ENCODE measurements around the gene LEMD2.

DNA sequence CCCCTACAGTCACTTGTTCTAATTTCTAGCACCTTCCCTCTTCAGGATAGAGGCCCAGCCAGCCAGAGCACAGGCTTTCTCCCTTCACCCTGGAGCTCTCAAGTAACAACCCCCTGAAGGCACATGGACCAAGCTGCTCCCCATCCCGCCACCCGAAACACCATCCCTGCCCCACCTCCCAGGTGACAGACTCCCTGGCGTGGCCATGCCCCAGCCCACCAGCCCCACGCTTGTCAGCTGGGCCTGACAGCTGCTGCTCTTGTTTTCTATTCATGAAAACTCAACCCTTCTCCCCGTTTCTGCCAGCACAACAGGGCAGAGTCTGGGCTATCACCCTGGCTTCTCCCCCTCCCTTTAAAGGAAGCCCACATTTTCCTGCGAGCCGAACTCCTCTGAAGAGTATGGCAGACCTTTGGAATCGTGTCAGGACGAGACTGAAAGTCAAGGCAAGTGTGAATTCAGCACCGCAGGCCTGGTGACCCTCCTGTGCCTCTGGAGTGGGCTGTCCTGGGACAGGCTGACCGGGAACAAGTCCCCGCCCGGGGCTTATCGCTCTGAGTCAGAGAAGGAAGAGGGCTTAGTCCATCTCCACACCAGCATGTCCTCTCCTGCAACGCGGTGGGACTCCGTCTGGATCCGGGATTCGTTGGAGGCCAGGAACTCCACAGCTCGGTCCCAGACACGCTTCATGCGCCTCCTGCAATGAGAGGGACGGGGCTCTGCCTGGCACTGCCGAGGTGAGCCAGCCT lies 16.7 kb downstream of the LEMD2 start:
- TF ChIP-seq, protein P1, sequence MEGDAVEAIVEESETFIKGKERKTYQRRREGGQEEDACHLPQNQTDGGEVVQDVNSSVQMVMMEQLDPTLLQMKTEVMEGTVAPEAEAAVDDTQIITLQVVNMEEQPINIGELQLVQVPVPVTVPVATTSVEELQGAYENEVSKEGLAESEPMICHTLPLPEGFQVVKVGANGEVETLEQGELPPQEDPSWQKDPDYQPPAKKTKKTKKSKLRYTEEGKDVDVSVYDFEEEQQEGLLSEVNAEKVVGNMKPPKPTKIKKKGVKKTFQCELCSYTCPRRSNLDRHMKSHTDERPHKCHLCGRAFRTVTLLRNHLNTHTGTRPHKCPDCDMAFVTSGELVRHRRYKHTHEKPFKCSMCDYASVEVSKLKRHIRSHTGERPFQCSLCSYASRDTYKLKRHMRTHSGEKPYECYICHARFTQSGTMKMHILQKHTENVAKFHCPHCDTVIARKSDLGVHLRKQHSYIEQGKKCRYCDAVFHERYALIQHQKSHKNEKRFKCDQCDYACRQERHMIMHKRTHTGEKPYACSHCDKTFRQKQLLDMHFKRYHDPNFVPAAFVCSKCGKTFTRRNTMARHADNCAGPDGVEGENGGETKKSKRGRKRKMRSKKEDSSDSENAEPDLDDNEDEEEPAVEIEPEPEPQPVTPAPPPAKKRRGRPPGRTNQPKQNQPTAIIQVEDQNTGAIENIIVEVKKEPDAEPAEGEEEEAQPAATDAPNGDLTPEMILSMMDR (IDR thresholded peaks at IDR 0.05; ENCODE audit: low read length) = no peak
- TF ChIP-seq EZH2 (IDR thresholded peaks at IDR 0.05; ENCODE audit: borderline replicate concordance, low read length) = no peak

Data from OCI-LY1 (cell line).